OCI-LY7 (cell line): ENCODE results near the gene UBQLN1.

Experiments used
- CTCF ChIP-seq: fragments of 200-600 bp; sonication (generic); conservative IDR thresholded peaks from 2 replicates; pipeline ENCODE4 v1.5.1; 2014; ENCODE audit warnings: mild to moderate bottlenecking, antibody characterized with exemption, low read length, moderate library complexity, mixed read lengths
- EZH2phosphoT487 ChIP-seq: fragments of 200-600 bp; sonication (generic); IDR thresholded peaks from 2 replicates; pipeline ENCODE4 v1.6.1; 2018; ENCODE audit warnings: low read depth, borderline replicate concordance, mild to moderate bottlenecking, mixed run types, antibody characterized with exemption, low read length, moderate library complexity, mixed read lengths

GRCh38 chr9:83680233-83680632 lies 27.5 kb downstream of the UBQLN1 start:
- no peak for TF ChIP-seq CTCF
- no peak for TF ChIP-seq EZH2phosphoT487
